ENCODE measurements around the gene SCAF1. TPM values are rescaled to one million over a fixed set of nuclear protein-coding genes. Genes with fewer than 3 reads are reported as not detected.

Gene SCAF1
- total RNA-seq, 2 donors from 2014 or later = 47.9 to 80.8 TPM

GRCh38 chr19:49594993-49595818 is 46.8 kb upstream of the SCAF1 start:
- intact Hi-C loops (cut with DNase I) = loop anchor here (5.0 kb wide), 1 partner anchor 82 kb away; the partner anchor contains the start of gene PRMT1
- 90% methylated on average over 29 of the region's 35 CpGs for WGBS
- Histone ChIP-seq H3K4me1 (replicated peaks) (peaks cover 3% of the 10 kb centered on the region), H3K36me3 (peaks cover 21 to 30% of the 10 kb centered on the region in 2 donors), H3K9me3 (no peaks in the 10 kb centered on the region), H3K27ac (no peak overlapping the region), H3K27me3 (replicated peaks; ENCODE audit: insufficient read depth) (no peaks in the 10 kb centered on the region), H3K4me3 (no peak overlapping the region)
- no peak for DNase-seq (ENCODE audit: low spot score)
- TF ChIP-seq CTCF (IDR thresholded peaks at IDR 0.05) (no peak), POLR2AphosphoS5 (IDR thresholded peaks at IDR 0.05) (no peak), POLR2A (IDR thresholded peaks at IDR 0.05) (no peak)

- H3K27me3 ChIP-seq (replicated peaks; ENCODE audit: insufficient read depth) = no peaks in the 10 kb centered on the region
These were observed 46.1 kb upstream of the SCAF1 start for GRCh38 chr19:49595819-49596404.

DNA sequence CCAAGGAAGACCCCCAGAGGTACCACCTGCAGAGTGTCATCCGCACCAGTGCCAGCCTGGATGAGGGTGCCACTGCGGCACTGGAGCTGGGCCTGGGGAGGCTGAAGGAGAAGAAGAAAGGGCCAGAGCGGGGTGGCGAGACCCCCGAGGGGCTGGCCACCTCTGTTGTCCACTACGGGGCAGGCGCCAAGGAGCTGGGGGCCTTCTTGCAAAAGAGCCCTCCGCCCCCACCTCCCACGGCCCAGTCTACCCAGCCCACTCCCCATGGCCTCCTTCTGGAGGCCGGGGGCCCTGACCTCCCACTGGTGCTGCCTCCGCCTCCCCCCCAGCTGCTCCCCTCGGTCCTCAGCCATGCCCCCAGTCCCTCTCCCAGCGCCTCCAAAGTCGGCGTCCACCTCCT is 45.6 kb upstream of the SCAF1 start:
- Histone ChIP-seq H3K9me3 (no peaks in the 10 kb centered on the region), H3K4me3 (no peak overlapping the region), H3K27me3 (replicated peaks; ENCODE audit: insufficient read depth) (no peaks in the 10 kb centered on the region), H3K36me3 (peaks cover 21 to 30% of the 10 kb centered on the region in 2 donors), H3K4me1 (replicated peaks) (peaks cover 3% of the 10 kb centered on the region), H3K27ac (no peak overlapping the region)
- TF ChIP-seq POLR2A (IDR thresholded peaks at IDR 0.05) (no peak), POLR2AphosphoS5 (IDR thresholded peaks at IDR 0.05) (no peak), CTCF (IDR thresholded peaks at IDR 0.05) (no peak)
- no peak for DNase-seq (ENCODE audit: low spot score)
- 87% methylated on average over 15 of the region's 15 CpGs for WGBS
- intact Hi-C loops (cut with DNase I) = no loop called here

More at GRCh38 chr19:49595819-49596404, 46.1 kb upstream of the SCAF1 start:
- Histone ChIP-seq H3K4me3 (no peak overlapping the region), H3K36me3 (peaks cover 21 to 30% of the 10 kb centered on the region in 2 donors), H3K27ac (no peak overlapping the region), H3K4me1 (replicated peaks) (peaks cover 3% of the 10 kb centered on the region), H3K9me3 (no peaks in the 10 kb centered on the region)
- 90% methylated on average over 24 of the region's 32 CpGs for WGBS
- no peak for TF ChIP-seq CTCF (IDR thresholded peaks at IDR 0.05)
- TF ChIP-seq POLR2A (IDR thresholded peaks at IDR 0.05) = no peak
- no peak for TF ChIP-seq POLR2AphosphoS5 (IDR thresholded peaks at IDR 0.05)
- intact Hi-C loops (cut with DNase I) = no loop called here
- no peak for DNase-seq (ENCODE audit: low spot score)

DNA sequence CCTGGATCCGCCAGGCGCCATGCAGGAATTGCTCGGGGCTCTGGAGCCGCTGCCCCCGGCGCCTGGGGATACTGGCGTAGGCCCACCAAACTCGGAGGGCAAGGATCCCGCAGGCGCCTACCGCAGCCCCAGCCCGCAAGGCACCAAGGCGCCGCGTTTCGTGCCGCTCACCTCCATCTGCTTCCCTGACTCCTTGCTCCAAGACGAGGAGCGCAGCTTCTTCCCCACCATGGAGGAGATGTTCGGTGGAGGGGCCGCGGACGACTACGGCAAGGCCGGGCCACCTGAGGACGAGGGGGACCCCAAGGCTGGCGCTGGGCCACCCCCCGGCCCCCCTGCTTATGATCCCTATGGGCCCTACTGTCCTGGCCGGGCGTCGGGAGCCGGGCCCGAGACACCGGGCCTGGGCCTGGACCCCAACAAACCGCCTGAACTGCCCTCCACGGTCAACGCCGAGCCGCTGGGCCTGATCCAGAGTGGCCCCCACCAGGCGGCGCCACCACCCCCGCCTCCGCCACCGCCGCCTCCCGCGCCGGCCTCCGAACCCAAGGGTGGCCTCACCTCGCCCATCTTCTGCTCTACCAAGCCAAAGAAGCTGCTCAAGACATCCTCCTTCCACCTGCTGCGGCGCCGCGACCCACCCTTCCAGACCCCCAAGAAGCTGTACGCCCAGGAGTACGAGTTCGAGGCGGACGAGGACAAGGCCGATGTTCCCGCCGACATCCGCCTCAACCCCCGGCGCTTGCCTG is 44.9 kb upstream of the SCAF1 start:
- peaks cover 3% of the 10 kb centered on the region for H3K4me1 ChIP-seq (replicated peaks)
- H3K36me3 ChIP-seq = peaks cover 21 to 30% of the 10 kb centered on the region in 2 donors
- H3K27me3 ChIP-seq (replicated peaks; ENCODE audit: insufficient read depth) = no peaks in the 10 kb centered on the region
- intact Hi-C loops (cut with DNase I) = no loop called here
- DNase-seq (ENCODE audit: low spot score) = no peak
- no peak overlapping the region for H3K27ac ChIP-seq
- no peaks in the 10 kb centered on the region for H3K9me3 ChIP-seq
- TF ChIP-seq CTCF (IDR thresholded peaks at IDR 0.05) (no peak), POLR2A (IDR thresholded peaks at IDR 0.05) (no peak), POLR2AphosphoS5 (IDR thresholded peaks at IDR 0.05) (no peak)
- 95% methylated on average over 65 of the region's 65 CpGs for WGBS
- H3K4me3 ChIP-seq = no peak overlapping the region

All from prostate gland (tissue), 2 donors.